ENCODE results near the gene ANKFN1. TPM values are rescaled to one million over a fixed set of nuclear protein-coding genes. Genes with fewer than 3 reads are reported as not detected.

Gene ANKFN1, protein sequence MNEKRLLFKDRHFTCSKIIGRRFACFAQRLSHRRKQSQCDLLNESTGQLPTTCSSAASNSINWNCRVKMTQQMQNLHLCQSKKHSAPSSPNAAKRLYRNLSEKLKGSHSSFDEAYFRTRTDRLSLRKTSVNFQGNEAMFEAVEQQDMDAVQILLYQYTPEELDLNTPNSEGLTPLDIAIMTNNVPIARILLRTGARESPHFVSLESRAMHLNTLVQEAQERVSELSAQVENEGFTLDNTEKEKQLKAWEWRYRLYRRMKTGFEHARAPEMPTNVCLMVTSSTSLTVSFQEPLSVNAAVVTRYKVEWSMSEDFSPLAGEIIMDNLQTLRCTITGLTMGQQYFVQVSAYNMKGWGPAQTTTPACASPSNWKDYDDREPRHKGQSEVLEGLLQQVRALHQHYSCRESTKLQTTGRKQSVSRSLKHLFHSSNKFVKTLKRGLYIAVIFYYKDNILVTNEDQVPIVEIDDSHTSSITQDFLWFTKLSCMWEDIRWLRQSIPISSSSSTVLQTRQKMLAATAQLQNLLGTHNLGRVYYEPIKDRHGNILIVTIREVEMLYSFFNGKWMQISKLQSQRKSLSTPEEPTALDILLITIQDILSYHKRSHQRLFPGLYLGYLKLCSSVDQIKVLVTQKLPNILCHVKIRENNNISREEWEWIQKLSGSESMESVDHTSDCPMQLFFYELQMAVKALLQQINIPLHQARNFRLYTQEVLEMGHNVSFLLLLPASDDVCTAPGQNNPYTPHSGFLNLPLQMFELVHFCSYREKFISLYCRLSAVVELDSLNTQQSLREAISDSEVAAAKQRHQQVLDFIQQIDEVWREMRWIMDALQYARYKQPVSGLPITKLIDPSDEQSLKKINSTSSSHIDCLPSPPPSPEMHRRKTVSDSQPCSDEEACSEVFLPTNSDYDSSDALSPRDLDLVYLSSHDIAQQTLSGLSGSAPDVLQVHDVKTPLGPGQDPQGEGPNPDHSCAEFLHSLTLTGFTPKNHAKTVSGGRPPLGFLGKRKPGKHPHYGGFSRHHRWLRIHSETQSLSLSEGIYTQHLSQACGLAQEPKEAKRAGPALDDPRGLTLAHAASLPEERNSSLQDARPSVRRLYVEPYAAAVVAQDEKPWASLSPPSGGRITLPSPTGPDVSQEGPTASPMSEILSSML
- 2.4 and 4.0 TPM in 2 replicates for total RNA-seq (ENCODE audit: low replicate concordance)
- long read RNA-seq, partial matches to known transcripts: 1 of 36 reads
- long read RNA-seq, other reads (novel, unspliced or antisense): 35 of 36 reads

DNA sequence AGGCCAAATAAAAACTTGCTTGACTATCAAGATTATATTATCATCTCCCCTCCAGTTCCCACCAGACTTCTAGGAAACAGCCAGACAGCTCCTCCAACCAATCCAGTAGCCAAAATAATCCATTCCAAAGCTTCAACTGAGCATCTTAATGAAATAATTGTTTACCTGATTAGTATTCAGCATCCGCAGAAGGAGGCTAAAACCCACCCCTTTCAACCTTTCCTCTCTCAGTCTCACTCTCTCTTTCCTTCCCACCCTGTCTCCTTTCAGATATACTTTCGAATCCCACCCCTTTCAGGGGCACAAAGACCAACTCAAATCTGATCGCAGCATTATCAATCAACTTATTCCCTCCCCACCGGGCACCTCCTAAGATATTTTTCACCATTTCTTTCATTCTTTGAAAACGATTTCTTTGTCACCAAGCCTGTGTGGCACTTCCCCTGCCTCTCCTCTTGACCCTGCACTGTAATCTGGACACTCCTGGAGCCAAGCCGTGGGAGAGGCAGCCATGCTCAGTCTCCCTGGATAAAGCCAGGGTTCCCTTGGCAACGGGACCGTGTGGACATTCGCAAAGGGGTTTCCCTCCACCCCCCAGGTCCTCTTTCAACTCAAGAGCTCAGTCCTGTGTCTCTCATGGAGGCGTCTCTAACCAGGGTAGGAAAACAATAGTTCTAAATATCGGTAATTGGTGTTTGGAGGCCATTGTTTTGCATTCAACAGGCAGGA, at the start of gene ANKFN1:
ANKFN1 (plus strand) TSS at position 602 of the 729 bp plus-strand sequence. CDS start 59,193 bp downstream, outside the sequence.
- Mint-ChIP-seq H3K4me3 (peak within 1 kb of the TSS; percentile 9), H3K27ac (no peak within 1 kb of the TSS), H3K9me3 (no peaks in the 10 kb centered on the region), H3K27me3 (peaks cover 23% of the 10 kb centered on the region), H3K4me1 (ENCODE audit: unreplicated experiment) (peaks cover 6% of the 10 kb centered on the region), H3K36me3 (no peaks in the 10 kb centered on the region)
- no peak for DNase-seq (ENCODE audit: extremely low spot score, unreplicated experiment)
- TF ChIP-seq, protein P1, sequence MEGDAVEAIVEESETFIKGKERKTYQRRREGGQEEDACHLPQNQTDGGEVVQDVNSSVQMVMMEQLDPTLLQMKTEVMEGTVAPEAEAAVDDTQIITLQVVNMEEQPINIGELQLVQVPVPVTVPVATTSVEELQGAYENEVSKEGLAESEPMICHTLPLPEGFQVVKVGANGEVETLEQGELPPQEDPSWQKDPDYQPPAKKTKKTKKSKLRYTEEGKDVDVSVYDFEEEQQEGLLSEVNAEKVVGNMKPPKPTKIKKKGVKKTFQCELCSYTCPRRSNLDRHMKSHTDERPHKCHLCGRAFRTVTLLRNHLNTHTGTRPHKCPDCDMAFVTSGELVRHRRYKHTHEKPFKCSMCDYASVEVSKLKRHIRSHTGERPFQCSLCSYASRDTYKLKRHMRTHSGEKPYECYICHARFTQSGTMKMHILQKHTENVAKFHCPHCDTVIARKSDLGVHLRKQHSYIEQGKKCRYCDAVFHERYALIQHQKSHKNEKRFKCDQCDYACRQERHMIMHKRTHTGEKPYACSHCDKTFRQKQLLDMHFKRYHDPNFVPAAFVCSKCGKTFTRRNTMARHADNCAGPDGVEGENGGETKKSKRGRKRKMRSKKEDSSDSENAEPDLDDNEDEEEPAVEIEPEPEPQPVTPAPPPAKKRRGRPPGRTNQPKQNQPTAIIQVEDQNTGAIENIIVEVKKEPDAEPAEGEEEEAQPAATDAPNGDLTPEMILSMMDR (conservative IDR thresholded peaks at IDR 0.05): no peak

DNA sequence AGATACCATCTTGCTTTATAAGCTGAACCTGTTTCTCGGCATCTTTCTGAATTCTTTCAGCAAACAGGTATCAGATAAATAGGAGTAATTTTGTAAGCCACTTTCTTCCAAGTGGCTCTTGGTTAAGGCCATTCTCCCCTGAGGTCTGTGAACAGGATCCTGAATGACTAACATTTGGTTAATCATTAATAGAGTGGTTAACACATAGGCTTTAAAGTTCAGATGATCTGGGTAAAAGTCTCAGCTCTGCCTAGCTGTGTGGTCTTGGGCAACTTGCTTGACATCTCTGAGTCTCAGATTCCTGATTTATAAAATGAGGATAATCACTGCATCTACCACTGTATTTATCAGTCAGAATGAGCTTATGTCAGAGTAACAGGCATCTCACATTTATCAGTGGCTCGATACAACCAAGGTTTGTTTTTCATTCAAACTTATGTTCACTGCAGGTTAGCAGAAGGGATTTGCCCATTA, 44.4 kb upstream of the ANKFN1 start:
- TF ChIP-seq, protein P1 (conservative IDR thresholded peaks at IDR 0.05): no peak
- Mint-ChIP-seq H3K36me3 (no peaks in the 10 kb centered on the region), H3K27me3 (peaks cover 20% of the 10 kb centered on the region), H3K4me1 (ENCODE audit: unreplicated experiment) (peaks cover 7% of the 10 kb centered on the region), H3K9me3 (no peaks in the 10 kb centered on the region), H3K27ac (no peak overlapping the region), H3K4me3 (no peak overlapping the region)
- DNase-seq (ENCODE audit: extremely low spot score, unreplicated experiment): no peak

DNA sequence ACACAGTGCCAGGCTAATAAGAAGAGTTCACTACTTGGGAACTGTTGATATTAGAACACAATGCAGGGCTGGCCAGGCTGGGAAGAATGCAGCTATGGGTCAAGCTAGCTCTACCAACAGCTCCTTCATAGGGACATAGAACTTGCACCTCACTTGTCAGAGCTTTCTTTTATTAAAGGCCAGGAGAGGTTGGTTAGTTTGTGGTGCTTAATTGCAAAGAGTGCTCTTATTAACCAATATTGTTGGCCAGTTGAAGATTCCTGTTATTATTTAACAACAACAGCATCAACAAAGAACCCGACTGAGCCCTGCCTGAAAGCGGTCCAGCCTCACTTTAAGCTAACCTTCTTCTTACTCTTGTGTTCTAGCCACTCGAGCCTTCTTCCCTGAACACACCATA, 43.4 kb upstream of the ANKFN1 start:
- H3K9me3 Mint-ChIP-seq: no peaks in the 10 kb centered on the region
- peaks cover 19% of the 10 kb centered on the region for H3K27me3 Mint-ChIP-seq
- TF ChIP-seq, protein P1 (conservative IDR thresholded peaks at IDR 0.05): no peak
- peaks cover 7% of the 10 kb centered on the region for H3K4me1 Mint-ChIP-seq (ENCODE audit: unreplicated experiment)
- no peak overlapping the region for H3K27ac Mint-ChIP-seq
- no peak for DNase-seq (ENCODE audit: extremely low spot score, unreplicated experiment)
- H3K4me3 Mint-ChIP-seq: no peak overlapping the region
- no peaks in the 10 kb centered on the region for H3K36me3 Mint-ChIP-seq

DNA sequence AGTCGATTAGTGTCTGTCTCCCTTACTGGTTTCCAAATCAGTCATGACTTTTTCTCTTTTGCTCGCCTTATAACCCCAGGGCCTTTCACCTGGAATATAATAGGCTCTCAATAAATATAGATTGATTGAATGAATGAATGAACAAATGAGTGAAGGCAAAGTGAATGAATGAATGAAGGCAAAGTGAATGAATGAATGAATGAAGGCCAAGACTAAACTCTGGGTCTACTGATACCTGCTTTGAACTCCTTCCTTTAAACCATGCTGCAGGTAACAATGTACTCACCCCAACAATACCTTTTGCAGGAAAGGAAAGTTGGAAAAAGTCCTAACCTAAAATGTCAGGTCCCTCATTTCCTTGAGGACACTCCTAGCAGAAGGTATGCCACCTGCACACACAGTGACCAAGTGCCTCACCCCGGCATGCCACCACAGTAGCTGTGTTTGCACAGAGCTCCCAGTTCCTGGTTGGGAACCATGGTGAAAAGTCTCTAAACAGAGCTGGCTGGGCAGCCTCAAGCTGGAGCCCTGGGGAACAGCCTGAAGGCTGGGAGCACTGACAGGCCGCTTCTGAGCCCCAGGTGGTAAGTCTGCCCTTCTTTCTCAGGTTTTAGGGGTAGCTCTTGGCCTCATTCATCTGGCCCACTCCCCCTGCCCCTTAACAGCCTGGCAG, 42.7 kb upstream of the ANKFN1 start:
- H3K27me3 Mint-ChIP-seq: peaks cover 13% of the 10 kb centered on the region
- no peaks in the 10 kb centered on the region for H3K9me3 Mint-ChIP-seq
- H3K4me3 Mint-ChIP-seq: no peak overlapping the region
- H3K4me1 Mint-ChIP-seq (ENCODE audit: unreplicated experiment): peaks cover 7% of the 10 kb centered on the region
- no peaks in the 10 kb centered on the region for H3K36me3 Mint-ChIP-seq
- TF ChIP-seq, protein P1 (conservative IDR thresholded peaks at IDR 0.05): no peak
- DNase-seq (ENCODE audit: extremely low spot score, unreplicated experiment): no peak
- H3K27ac Mint-ChIP-seq: no peak overlapping the region
